Endothelial cell of umbilical vein (primary cell): ENCODE measurements around the gene PLOD1. TPM values are rescaled to one million over a fixed set of nuclear protein-coding genes. Genes with fewer than 3 reads are reported as not detected.
"Not testable (repeated sequence)": the region's sequence is repeated elsewhere in the genome, so short reads cannot be mapped to it uniquely, and the experiment has no call there.

Source experiments
- BruUV-seq: library from RNA; stranded (reverse); fragments of 400-500 nt; replicated peaks from 2 replicates; lab custom pipeline; 2021; lab: Mats Ljungman, UMichigan
- CTCF ChIA-PET: fragments of 300-600, 350-600 bp; sonication (Branson Sonifier 250); formaldehyde crosslinking; loops from one replicate; lab custom pipeline; 2021; ENCODE audit warnings: antibody characterized with exemption, inconsistent platforms; lab: Charles Lee
- POLR2A ChIA-PET: fragments of 300-600, 350-600 bp; sonication (Branson Sonifier 250); formaldehyde crosslinking; loops from one replicate; lab custom pipeline; 2021; ENCODE audit warnings: antibody characterized with exemption, inconsistent platforms; lab: Charles Lee
- DNase-seq: peaks from one replicate; pipeline ENCODE4 v3.0.0-alpha.2; 2011; ENCODE audit warnings: low read depth, low spot score
- FAIRE-seq: peaks from 2 replicates; lab custom pipeline; 2011; peaks lifted over from hg19 to GRCh38; lab: Jason Lieb, UNC
- H2AFZ ChIP-seq: 2 replicates; pipeline ENCODE4 v1.6.0; 2012; ENCODE audit warnings: low read depth, low read length, control low read depth, inconsistent platforms
- H3K27ac ChIP-seq: 2 replicates; pipeline ENCODE4 v1.5.1; 2011; ENCODE audit warnings: low read depth, mild to moderate bottlenecking, control low read depth, low read length, moderate library complexity; ENCODE audit not compliant: insufficient read depth
- H3K27me3 ChIP-seq, 2 experiments: 2 replicates each; pipeline versions ENCODE4 v1.6.0 to v1.6.1; 2011; ENCODE audit warnings: low read length in 2 of 2, mixed read lengths in 1 of 2; ENCODE audit not compliant: control insufficient read depth in 2 of 2, insufficient read depth in 2 of 2
- H3K36me3 ChIP-seq, 2 experiments: 2 replicates in 1 of 2; 3 replicates in 1 of 2; pipeline ENCODE4 v1.5.1; 2011; ENCODE audit warnings: low read length in 2 of 2, mild to moderate bottlenecking in 1 of 2, moderate library complexity in 1 of 2; ENCODE audit not compliant: control insufficient read depth in 2 of 2, insufficient read depth in 2 of 2; ENCODE audit errors: extremely low read depth in 1 of 2
- H3K4me1 ChIP-seq: 3 replicates; pipeline ENCODE4 v1.5.1; 2011; ENCODE audit warnings: mild to moderate bottlenecking, low read length; ENCODE audit not compliant: control insufficient read depth, insufficient read depth; ENCODE audit errors: extremely low read depth
- H3K4me2 ChIP-seq: 2 replicates; pipeline ENCODE4 v1.6.1; 2011; ENCODE audit warnings: low read length, control low read depth, mixed read lengths; ENCODE audit not compliant: insufficient read depth
- H3K4me3 ChIP-seq, 3 experiments: fragments of 200-600 bp in 1 of 3; sonication (generic), shearing (Covaris generic) in 1 of 3; replicated peaks in 1 of 3; 2 replicates each; pipeline ENCODE4 v1.5.1; 2011 to 2016; ENCODE audit warnings: control low read depth in 3 of 3, low read length in 3 of 3, mild to moderate bottlenecking in 2 of 3, inconsistent platforms in 1 of 3, low read depth in 1 of 3, moderate library complexity in 1 of 3; ENCODE audit not compliant: insufficient read depth in 1 of 3
- H3K79me2 ChIP-seq: 2 replicates; pipeline ENCODE4 v1.6.0; 2012; ENCODE audit warnings: low read length, inconsistent platforms; ENCODE audit not compliant: control insufficient read depth, insufficient read depth
- H3K9ac ChIP-seq: replicated peaks from 2 replicates; pipeline ENCODE3; 2011; ENCODE audit warnings: low read length, control low read depth; ENCODE audit not compliant: insufficient read depth; ENCODE audit errors: extremely low read depth
- H3K9me1 ChIP-seq: replicated peaks from 3 replicates; pipeline ENCODE4 v1.6.0; 2011; ENCODE audit warnings: mild to moderate bottlenecking, low read length; ENCODE audit not compliant: control insufficient read depth, insufficient read depth; ENCODE audit errors: extremely low read depth
- H3K9me3 ChIP-seq: replicated peaks from 2 replicates; pipeline ENCODE4 v1.5.1; 2012; ENCODE audit warnings: low read length, inconsistent platforms; ENCODE audit not compliant: control insufficient read depth, insufficient read depth
- H4K20me1 ChIP-seq: replicated peaks from 2 replicates; pipeline ENCODE3; 2011; ENCODE audit warnings: mild to moderate bottlenecking, low read length; ENCODE audit not compliant: control insufficient read depth, insufficient read depth; ENCODE audit errors: extremely low read depth
- EZH2 ChIP-seq: IDR thresholded peaks from 2 replicates; pipeline ENCODE4 v1.6.1; 2012; ENCODE audit warnings: borderline replicate concordance, low read depth, mild to moderate bottlenecking, moderate library complexity, low read length, inconsistent platforms; ENCODE audit not compliant: severe bottlenecking
- MYC ChIP-seq: IDR thresholded peaks from one replicate; pipeline ENCODE4 v1.6.1; 2011; ENCODE audit warnings: mild to moderate bottlenecking, low read depth, low read length
- POLR2AphosphoS5 ChIP-seq: IDR thresholded peaks from 2 replicates; pipeline ENCODE4 v1.6.1; 2012; ENCODE audit warnings: low read depth, mild to moderate bottlenecking, control low read depth, low read length, moderate library complexity; ENCODE audit not compliant: insufficient read depth
- dilution Hi-C: fragments of 300-500 bp; cut with MboI; formaldehyde crosslinking; loops from one replicate; pipeline ENCODE4 v1.15.0; 2019; ENCODE audit warnings: low sequenced_read_pairs; ENCODE audit not compliant: extremely low pct_ligation_motif_present
- intact Hi-C: fragments of 100-400 bp; cut with micrococcal nuclease; formaldehyde crosslinking; loops from one replicate; pipeline ENCODE4 v1.10.0; 2022
- polyA plus RNA-seq, 4 experiments: library from polyadenylated mRNA; depleted of rRNA in 3 of 4; stranded (reverse) in 3 of 4; unstranded in 1 of 4; fragments of >200 nt; gene quantifications; 2 replicates each; pipeline versions ENCODE4 v1.2.1 to v1.2.3, GENCODE V29; 2011 to 2012; ENCODE audit warnings: missing spikeins in 1 of 4
- total RNA-seq: library from RNA; stranded (reverse); gene quantifications from 2 replicates; pipeline ENCODE4 v1.2.3, GENCODE V29; 2021

PLOD1 gene
- total and polyA plus RNA-seq, 2 donors (not counting 3 experiments of a cell fraction or from before 2014, with no cell fraction given) = 260 to 412 TPM

DNA sequence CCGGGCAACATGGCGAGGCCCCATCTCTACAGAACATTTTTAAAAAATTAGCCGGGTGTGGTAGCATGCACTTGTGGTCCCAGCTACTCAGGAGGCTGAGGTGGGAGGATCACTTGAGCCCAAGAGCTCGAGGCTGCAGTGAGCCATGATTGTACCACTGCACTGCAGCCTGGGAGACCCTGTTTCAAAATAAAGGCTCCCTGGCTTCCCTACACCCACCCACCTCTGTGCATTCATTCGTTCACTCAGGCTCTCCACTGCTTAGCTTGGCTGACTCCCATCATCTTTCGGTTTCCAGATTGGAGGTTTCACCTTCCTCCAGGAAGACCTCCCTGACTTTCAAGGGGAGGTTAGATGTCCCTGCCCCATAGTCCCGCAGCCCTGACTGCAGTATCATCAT lies 22.5 kb upstream of the PLOD1 start:
- Histone ChIP-seq H4K20me1 (no peaks in the 10 kb centered on the region), H3K4me2 (no peak overlapping the region), H3K27me3 (no peaks in the 10 kb centered on the region), H3K79me2 (no peaks in the 10 kb centered on the region), H3K4me3 (no peak overlapping the region), H3K4me1 (peaks cover 3% of the 10 kb centered on the region), H3K36me3 (no peaks in the 10 kb centered on the region), H2AFZ (no peak overlapping the region), H3K9ac (no peak overlapping the region), H3K9me3 (no peaks in the 10 kb centered on the region), H3K9me1 (no peaks in the 10 kb centered on the region), H3K27ac (no peak overlapping the region)
- dilution Hi-C loops (no loop called here), intact Hi-C loops (loop anchor here (2.0 kb wide), 1 partner anchor 99 kb away; no protein-coding TSS in a partner anchor)
- TF ChIP-seq EZH2 = no peak
- TF ChIP-seq MYC = no peak
- TF ChIP-seq POLR2AphosphoS5 = no peak
- CTCF ChIA-PET = no interaction called here
- FAIRE-seq (no peak), DNase-seq (no peak)
- POLR2A ChIA-PET = no interaction called here
- BruUV-seq = no TSS peak

DNA sequence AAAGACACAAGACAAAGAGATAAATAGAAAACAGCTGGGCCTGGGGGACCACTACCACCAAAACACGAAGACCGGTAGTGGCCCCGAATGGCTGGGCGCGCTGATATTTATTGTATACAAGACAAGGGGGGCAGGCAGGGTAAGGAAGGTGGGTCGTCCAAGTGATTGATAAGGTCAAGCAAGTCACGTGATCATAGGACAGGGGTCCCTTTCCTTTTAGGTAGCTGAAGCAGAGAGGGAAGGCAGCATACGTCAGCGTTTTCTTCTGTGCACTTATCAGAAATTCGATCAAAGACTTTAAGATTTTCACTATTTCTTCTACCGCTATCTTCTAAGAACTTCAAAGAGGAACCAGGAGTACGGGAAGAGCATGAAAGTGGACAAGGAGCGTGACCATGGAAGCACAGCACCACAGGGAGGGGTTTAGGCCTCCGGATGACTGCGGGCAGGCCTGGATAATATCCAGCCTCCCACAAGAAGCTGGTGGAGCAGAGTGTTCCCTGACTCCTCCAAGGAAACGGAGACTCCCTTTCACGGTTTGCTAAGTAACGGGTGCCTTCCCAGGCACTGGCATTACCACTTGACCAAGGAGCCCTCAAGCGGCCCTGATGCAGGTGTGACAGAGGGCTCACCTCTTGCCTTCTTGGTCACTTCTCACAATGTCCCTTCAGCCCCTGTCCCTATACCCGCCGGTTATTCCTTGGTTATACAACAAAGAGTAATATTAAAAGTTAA lies 21.9 kb upstream of the PLOD1 start:
- BruUV-seq, dilution Hi-C loops, H3K27me3 ChIP-seq, POLR2A ChIA-PET, CTCF ChIA-PET, DNase-seq, H3K9me3 ChIP-seq, H3K4me2 ChIP-seq, H3K9ac ChIP-seq, H3K27ac ChIP-seq, FAIRE-seq, H3K4me1 ChIP-seq, H3K36me3 ChIP-seq, H4K20me1 ChIP-seq, H3K4me3 ChIP-seq, H3K79me2 ChIP-seq, H2AFZ ChIP-seq, H3K9me1 ChIP-seq: not testable (repeated sequence)
- intact Hi-C loops = loop anchor here (2.0 kb wide), 1 partner anchor 98 kb away; no protein-coding TSS in a partner anchor
